GM10847 (cell line): ENCODE measurements around the gene RRP12.

Source experiments
- POLR2A ChIP-seq: IDR thresholded peaks from 2 replicates; pipeline ENCODE4 v1.6.1; 2011; ENCODE audit not compliant: insufficient read length; ENCODE audit errors: extremely low read depth

The RRP12 gene

GRCh38 chr10:97425964-97426775 is 25.0 kb upstream of the RRP12 start, which contains the start of gene PGAM1:
Gene PGAM1, plus strand, starts transcription at chr10:97426191. Its CDS starts 117 bp downstream, at chr10:97426308.
- TF ChIP-seq POLR2A, result peak; percentile 52

- no peak for TF ChIP-seq POLR2A
These were observed 15.4 kb upstream of the RRP12 start for GRCh38 chr10:97416565-97416964.

DNA sequence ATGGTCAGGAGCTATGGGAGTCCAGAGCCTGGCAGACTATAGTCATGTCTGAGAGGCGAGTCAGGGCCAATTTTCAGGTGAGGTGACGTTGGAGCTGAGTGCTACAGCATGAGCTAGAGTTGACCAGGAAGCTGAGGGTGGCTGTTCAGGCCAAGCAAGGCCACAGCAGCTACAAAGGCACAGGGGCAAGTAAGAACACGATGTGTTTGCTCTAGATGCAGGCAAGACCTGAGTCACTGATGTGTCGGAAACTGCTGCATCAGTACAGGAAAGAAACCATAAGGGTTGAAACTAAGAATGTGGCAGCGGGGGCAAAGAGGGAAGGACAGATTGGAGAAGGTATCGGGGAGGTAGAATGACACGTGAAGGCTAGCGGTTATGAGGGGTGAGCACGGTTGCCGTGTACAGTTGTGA is 11.8 kb upstream of the RRP12 start:
- no peak for TF ChIP-seq POLR2A

- TF ChIP-seq POLR2A, result no peak
These were observed 10.3 kb upstream of the RRP12 start for GRCh38 chr10:97411406-97411805.

- no peak for TF ChIP-seq POLR2A
These were observed 7.4 kb upstream of the RRP12 start for GRCh38 chr10:97408496-97408992.

DNA sequence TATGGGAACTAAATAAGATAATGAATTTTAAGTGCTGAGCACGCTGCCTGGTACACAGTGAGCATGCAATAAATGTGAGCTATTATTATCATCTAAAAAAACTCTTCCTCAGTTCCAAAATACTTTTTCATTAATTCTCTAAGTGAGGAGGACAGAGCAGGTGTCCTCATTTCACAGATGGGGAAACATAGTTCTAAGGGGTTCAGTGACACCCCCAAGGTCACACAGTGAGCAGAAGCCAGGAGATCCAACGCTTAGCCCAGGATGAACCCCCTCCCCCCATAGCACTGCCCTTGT is 6.8 kb upstream of the RRP12 start:
- TF ChIP-seq POLR2A, result no peak

DNA sequence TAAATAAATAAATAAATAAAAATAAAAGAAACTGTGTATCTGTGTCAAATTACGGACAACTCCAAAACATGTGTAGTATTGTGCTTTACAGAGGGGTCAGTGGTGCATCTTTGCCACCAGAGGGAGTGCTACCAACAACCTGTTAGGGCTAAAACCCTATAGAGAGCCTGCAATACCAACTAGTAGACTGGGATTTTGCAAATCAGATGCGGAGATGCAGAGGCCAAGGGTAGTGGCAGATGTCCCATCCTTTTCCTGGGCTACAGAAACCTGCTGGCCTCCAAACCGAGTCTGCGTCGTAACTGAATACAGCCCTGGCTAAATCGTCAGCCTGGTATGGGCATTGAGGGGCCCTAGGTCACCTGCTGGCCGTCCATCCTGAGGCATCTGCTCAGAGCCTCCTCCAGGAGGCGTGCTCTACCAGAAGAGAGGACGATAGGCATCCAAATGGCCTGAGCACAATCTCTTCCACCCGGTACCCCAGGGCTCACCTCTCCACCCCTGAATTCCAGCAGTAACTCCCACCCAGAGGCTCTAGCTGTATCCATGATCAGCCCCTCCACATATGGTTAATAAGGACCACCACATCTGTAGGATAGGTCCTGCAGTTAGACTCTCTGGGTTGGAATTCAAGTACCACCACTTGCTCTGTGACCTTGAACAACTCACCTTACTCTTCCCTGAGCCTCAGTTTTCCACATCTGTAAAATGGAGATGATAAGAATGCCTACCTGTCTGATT is 6.2 kb upstream of the RRP12 start:
- no peak for TF ChIP-seq POLR2A

DNA sequence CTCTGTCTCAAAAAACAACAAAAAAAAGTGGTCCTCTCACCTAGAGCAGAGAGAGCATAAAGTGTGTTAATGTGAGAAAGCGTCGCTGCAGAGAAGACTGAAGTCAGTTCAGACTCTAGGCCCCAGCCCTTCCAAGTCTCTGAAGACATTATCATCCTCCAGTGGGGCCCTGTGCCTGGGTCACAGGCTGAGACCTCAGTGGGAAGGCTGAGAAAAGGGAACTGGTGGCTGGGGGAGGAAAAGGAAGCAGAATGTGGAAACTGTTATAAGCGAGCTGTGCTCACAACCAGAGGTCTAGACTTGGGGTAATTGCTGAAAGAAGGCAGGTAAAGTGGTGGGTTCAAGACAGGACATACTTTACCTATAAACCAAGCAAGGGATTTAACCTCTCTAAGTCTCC is 4.9 kb upstream of the RRP12 start:
- no peak for TF ChIP-seq POLR2A

DNA sequence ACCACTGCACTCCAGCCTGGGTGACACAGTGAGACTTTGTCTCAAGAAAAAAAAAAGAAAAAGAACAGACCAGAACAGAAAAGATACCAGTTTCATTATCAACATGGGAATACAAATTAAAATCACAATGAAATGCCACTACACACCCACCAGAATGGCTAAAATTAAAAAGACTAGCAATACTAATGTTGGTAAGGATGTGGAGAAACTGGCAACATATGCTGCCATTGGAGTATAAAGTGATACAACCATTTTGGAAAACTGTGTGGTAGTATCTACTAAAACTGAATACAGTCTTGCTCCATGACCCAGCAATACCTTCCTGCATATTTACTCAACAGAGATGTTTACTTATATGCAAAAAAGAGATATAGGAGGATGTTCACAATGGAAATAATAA is 2.9 kb upstream of the RRP12 start:
- no peak for TF ChIP-seq POLR2A

GRCh38 chr10:97401455-97401919 is 347 bp upstream of the RRP12 start:
- TF ChIP-seq POLR2A, result no peak

- no peak for TF ChIP-seq POLR2A
These were observed 1.1 kb downstream of the RRP12 start for GRCh38 chr10:97399843-97400545.

DNA sequence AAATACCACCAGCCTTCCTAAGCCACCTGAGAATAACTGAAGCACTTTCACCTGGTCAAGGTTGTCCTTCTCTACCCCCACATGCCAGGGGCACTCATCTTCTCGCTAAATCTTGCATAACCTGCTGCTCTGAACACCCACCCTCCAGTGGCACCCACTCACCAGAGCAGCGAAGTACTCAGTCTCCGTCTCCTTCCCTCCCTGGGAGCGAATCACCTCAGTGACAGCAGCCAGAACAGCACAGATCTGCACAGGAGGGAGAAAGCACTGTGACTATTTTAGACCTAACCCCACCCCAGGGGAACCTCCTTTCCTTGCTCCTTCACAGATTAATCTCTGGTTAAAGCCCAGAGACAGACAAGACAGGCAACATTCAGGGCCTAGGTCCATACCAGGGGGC is 5.1 kb downstream of the RRP12 start:
- no peak for TF ChIP-seq POLR2A

DNA sequence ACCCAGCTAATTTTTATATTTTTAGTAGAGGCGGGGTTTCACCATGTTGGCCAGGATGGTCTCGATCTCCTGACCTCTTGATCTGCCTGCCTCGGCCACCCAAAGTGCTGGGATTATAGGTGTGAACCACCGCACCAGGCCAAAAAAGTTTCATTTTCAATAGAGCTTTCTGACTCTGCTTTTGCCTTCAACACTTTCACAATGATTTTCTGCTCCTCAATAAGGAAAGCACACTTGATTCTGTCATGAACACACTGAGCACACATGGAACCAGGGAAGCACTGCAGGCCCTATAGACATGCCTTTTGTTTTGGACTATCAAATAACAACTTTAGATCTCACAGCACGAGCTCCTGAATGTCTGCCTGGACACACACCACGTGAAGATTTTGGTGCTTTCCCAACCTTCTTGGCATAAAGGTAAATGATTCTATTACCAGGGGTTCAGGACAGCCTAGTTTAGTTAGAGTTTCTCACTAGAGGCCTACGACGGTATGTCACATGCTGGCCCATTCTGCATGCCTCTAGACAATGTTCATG is 8.0 kb downstream of the RRP12 start:
- TF ChIP-seq POLR2A, result no peak

DNA sequence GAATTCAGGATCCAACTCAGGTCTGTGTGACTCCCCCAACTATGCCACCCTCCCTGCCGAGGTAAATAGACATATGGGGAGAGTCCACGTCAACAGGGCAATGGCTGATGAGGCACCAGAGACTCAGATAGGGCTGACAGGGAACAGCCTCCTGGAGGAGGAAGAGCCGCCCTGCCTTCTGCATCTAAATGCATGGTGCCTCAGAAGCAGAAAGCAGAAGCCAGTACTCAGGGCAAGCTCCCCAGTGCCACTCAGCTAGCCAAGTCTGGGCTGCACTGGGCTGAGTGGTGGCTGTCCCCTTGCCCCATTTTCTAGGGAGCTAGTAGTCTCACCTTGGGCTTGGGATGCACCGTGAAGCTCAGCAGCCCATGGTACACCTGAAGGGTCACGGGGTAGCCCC is 11.0 kb downstream of the RRP12 start:
- TF ChIP-seq POLR2A, result no peak

DNA sequence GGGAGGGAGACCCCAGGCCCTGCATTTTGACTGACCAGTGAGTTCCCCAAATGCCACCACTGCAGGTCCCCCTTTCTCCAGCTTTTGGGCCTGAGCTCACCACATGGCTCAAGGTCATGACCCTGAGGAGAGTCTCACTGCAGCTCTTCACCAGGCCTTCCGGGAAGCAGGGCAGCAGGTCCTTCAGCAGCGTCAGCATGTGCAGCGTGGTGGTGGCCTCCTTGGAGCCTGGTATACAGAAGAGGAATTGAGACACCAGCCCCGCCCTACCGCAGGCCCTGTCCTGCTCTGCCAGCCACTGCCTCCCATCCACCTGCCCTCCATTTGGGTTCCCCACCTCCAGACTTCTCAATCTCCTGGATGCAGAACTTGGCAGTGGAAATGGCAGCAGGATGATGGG is 13.0 kb downstream of the RRP12 start:
- no peak for TF ChIP-seq POLR2A

DNA sequence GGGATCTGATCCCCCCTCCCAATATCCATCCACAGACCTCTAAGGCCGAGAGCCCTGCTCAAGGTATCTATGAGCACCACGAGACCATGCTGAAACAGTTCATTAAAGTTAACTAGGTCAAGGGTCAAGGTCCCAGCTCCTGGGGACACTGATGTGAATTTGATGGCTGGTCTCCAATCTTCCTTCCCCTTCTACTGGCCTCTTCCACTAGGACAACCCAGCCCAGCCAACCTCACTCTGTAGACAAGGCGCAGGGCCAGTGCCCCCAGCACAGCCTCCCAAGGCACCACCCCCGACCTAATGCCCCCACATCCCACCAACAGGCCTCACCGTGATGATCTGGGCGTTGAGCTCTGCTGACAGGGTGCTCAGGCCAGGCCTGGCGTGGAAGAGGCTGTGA is 15.6 kb downstream of the RRP12 start:
- no peak for TF ChIP-seq POLR2A

GRCh38 chr10:97384641-97385040 is 16.5 kb downstream of the RRP12 start:
- no peak for TF ChIP-seq POLR2A
